ENCODE data around the gene PAXIP1. TPM values are rescaled to one million over a fixed set of nuclear protein-coding genes. Genes with fewer than 3 reads are reported as not detected.

The PAXIP1 gene
- polyA plus RNA-seq, 4 donors: 3.8 to 14.4 (median 6.2) TPM

DNA sequence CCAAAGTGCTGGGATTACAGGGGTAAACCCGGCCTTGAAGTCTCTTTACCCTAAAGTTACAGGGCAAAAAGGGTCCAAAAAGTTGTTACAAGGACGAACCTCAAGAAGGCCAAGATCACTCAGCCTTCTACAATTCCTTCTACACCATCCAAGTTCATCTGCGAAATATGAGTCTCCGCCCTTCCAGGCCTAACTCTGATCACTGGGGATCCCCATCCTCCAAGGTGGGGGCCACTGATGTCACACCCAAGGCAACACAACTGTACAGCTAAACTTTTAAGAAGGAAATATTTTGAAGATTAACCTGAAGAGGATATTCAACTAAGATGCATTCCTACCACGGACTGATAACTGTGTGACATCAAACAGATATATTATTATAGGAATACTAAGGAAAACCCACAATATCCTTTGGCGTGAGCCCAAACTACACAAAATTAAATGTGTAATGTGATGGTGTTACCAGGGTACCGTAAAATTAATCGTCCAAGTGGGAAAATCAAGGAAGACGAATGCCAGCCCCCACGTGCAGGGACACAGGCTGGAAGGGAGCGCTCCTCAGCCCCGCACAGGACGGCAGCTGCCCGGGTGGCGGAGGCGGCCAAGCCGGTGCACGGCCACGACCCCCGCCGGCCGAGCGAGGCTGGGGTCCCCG lies 1.0 kb downstream of the PAXIP1 start:
- peaks cover 0 to 26% (median 2%) of the 10 kb centered on the region in 3 donors for H3K36me3 ChIP-seq (ENCODE audit: control insufficient read depth in 3 of 3, insufficient read depth in 2 of 3, low read depth in 1 of 3, low read length in 3 of 3)

DNA sequence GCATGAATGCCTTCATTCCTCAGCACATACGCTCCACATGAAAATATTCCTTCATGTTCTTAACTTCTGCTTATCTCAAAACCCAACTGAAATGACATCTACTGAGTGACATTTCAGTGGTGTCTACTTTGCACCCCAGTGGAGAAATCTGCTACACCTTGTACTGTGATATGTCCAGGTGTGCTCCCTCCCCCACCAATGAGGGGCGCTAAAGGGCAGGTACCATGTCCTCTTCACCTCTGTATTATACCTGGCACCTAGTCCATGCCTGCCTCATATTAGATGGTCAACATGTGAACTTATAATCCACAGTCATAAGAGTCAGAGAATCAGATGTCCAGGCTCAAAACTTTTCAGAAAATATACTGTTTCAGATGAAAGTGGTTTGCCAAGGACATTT lies 2.1 kb downstream of the PAXIP1 start:
- Histone ChIP-seq H3K4me3 (ENCODE audit: low read depth in 1 of 3, low read length in 3 of 3) (no peak overlapping the region), H3K9me3 (ENCODE audit: control insufficient read depth in 2 of 2, insufficient read depth in 1 of 2, low read depth in 1 of 2, low read length in 1 of 2) (no peaks in the 10 kb centered on the region), H3K27me3 (ENCODE audit: control insufficient read depth in 3 of 3, insufficient read depth in 3 of 3, low read length in 3 of 3) (no peaks in the 10 kb centered on the region), H3K27ac (ENCODE audit: low read depth in 1 of 3, low read length in 2 of 3) (no peak overlapping the region), H3K4me1 (ENCODE audit: control insufficient read depth in 3 of 3, insufficient read depth in 2 of 3, low read depth in 1 of 3, low read length in 2 of 3) (peaks cover 0 to 3% (median 0%) of the 10 kb centered on the region in 3 donors), H3K36me3 (ENCODE audit: control insufficient read depth in 3 of 3, insufficient read depth in 2 of 3, low read depth in 1 of 3, low read length in 3 of 3) (peaks cover 0 to 19% (median 5%) of the 10 kb centered on the region in 3 donors)
- DNase-seq (peak; percentile 9 to 33), FAIRE-seq (no peak)
- WGBS, 3 donors: 67 to 81% (median 69%) methylated on average over 2 of the region's 2 CpGs

More for the DNA sequence above, 1.0 kb downstream of the PAXIP1 start:
- DNase-seq (no peak), FAIRE-seq (no peak)
- Histone ChIP-seq H3K27me3 (ENCODE audit: control insufficient read depth in 3 of 3, insufficient read depth in 3 of 3, low read length in 3 of 3) (no peaks in the 10 kb centered on the region), H3K4me1 (ENCODE audit: control insufficient read depth in 3 of 3, insufficient read depth in 2 of 3, low read depth in 1 of 3, low read length in 2 of 3) (peaks cover 0 to 3% (median 0%) of the 10 kb centered on the region in 3 donors), H3K9me3 (ENCODE audit: control insufficient read depth in 2 of 2, insufficient read depth in 1 of 2, low read depth in 1 of 2, low read length in 1 of 2) (no peaks in the 10 kb centered on the region), H3K27ac (ENCODE audit: low read depth in 1 of 3, low read length in 2 of 3) (no peak overlapping the region), H3K4me3 (ENCODE audit: low read depth in 1 of 3, low read length in 3 of 3) (peak overlapping the region; percentile 41 to 97 (median 76))
- 14 to 19% (median 15%) methylated on average over 16 to 24 of the region's 24 CpGs for whole genome bisulfite sequencing, 3 donors

DNA sequence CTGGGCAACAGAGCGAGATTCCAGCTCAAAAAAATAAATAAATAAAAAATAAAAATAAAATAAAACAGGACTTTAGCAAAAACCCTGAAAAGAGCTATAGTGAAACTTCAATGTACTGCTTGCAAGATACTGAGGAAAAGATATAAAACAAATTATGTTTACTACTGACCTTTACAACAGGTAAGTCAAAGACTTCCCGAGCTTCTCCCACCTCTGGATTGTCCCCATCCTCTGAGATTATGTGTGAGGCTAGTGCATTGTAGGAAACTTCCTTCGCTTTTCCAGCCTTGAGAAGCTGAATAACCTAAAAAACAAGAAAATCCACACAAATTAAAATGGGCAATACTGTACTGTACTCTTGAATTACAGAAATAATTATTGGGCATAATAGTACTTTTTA lies 4.4 kb downstream of the PAXIP1 start:
- Histone ChIP-seq H3K9me3 (ENCODE audit: control insufficient read depth in 2 of 2, insufficient read depth in 1 of 2, low read depth in 1 of 2, low read length in 1 of 2) (no peaks in the 10 kb centered on the region), H3K4me1 (ENCODE audit: control insufficient read depth in 3 of 3, insufficient read depth in 2 of 3, low read depth in 1 of 3, low read length in 2 of 3) (no peaks in the 10 kb centered on the region), H3K4me3 (ENCODE audit: low read depth in 1 of 3, low read length in 3 of 3) (no peak overlapping the region), H3K27me3 (ENCODE audit: control insufficient read depth in 3 of 3, insufficient read depth in 3 of 3, low read length in 3 of 3) (no peaks in the 10 kb centered on the region), H3K36me3 (ENCODE audit: control insufficient read depth in 3 of 3, insufficient read depth in 2 of 3, low read depth in 1 of 3, low read length in 3 of 3) (peaks cover 0 to 22% (median 5%) of the 10 kb centered on the region in 3 donors), H3K27ac (ENCODE audit: low read depth in 1 of 3, low read length in 2 of 3) (no peak overlapping the region)
- 95 to 99% (median 98%) methylated on average over 3 of the region's 3 CpGs for WGBS, 3 donors
- FAIRE-seq (no peak), DNase-seq (no peak)

DNA sequence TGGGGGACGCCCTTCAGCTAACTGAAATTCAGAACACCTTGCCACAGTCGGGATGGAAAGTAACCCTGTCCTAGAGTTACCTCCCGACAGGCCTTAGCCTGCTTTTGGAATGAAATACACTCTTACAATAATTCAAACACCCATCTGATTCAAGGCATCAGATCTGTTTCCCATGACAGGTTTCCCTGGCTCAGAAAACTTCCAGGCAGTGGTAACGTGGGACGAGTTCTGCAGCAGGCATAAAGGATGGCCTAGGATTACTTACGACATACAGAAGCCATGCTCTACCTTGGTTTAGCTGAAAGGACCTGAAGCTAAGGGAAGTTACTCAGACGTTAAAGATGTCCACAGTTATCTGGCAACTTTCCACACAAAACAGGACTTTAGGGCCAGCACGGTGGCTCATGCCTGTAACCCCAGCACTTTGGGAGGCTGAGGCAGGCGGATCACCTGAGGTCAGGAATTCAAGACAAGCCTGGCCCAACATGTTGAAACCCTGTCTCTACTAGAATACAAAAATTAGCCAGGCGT lies 5.0 kb downstream of the PAXIP1 start:
- Histone ChIP-seq H3K9me3 (ENCODE audit: control insufficient read depth in 2 of 2, insufficient read depth in 1 of 2, low read depth in 1 of 2, low read length in 1 of 2) (no peaks in the 10 kb centered on the region), H3K27ac (ENCODE audit: low read depth in 1 of 3, low read length in 2 of 3) (no peak overlapping the region), H3K36me3 (ENCODE audit: control insufficient read depth in 3 of 3, insufficient read depth in 2 of 3, low read depth in 1 of 3, low read length in 3 of 3) (peaks cover 0 to 24% (median 5%) of the 10 kb centered on the region in 3 donors), H3K4me3 (ENCODE audit: low read depth in 1 of 3, low read length in 3 of 3) (no peak overlapping the region), H3K27me3 (ENCODE audit: control insufficient read depth in 3 of 3, insufficient read depth in 3 of 3, low read length in 3 of 3) (no peaks in the 10 kb centered on the region), H3K4me1 (ENCODE audit: control insufficient read depth in 3 of 3, insufficient read depth in 2 of 3, low read depth in 1 of 3, low read length in 2 of 3) (no peaks in the 10 kb centered on the region)
- 90 to 91% (median 90%) methylated on average over 10 of the region's 10 CpGs for WGBS, 3 donors
- DNase-seq: no peak
- FAIRE-seq: no peak

DNA sequence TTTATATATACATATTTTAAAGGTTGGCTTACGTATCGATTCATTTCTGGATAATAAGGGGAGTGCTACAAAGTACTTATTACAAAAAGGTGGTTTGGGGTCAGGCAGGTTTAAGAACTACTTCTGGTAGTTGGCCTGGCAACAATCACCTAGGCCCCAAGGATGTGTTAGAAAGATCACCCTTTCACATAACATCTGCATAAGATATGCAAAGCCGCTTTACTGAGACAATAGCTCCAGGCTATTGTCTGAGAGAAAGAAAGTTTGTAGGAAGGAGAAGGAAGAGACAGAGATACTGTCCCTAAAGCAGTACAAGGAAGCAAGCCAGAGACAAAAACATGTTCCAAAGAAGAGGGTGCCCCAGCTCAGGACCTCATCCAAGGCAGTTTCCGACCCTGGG lies 6.2 kb downstream of the PAXIP1 start:
- Histone ChIP-seq H3K27ac (ENCODE audit: low read depth in 1 of 3, low read length in 2 of 3) (no peak overlapping the region), H3K27me3 (ENCODE audit: control insufficient read depth in 3 of 3, insufficient read depth in 3 of 3, low read length in 3 of 3) (no peaks in the 10 kb centered on the region), H3K4me3 (ENCODE audit: low read depth in 1 of 3, low read length in 3 of 3) (no peak overlapping the region), H3K4me1 (ENCODE audit: control insufficient read depth in 3 of 3, insufficient read depth in 2 of 3, low read depth in 1 of 3, low read length in 2 of 3) (no peaks in the 10 kb centered on the region), H3K36me3 (ENCODE audit: control insufficient read depth in 3 of 3, insufficient read depth in 2 of 3, low read depth in 1 of 3, low read length in 3 of 3) (peaks cover 2 to 27% (median 5%) of the 10 kb centered on the region in 3 donors), H3K9me3 (ENCODE audit: control insufficient read depth in 2 of 2, insufficient read depth in 1 of 2, low read depth in 1 of 2, low read length in 1 of 2) (no peaks in the 10 kb centered on the region)
- FAIRE-seq (no peak), DNase-seq (no peak)
- WGBS, 3 donors: 96 to 99% (median 98%) methylated on average over 4 of the region's 4 CpGs

DNA sequence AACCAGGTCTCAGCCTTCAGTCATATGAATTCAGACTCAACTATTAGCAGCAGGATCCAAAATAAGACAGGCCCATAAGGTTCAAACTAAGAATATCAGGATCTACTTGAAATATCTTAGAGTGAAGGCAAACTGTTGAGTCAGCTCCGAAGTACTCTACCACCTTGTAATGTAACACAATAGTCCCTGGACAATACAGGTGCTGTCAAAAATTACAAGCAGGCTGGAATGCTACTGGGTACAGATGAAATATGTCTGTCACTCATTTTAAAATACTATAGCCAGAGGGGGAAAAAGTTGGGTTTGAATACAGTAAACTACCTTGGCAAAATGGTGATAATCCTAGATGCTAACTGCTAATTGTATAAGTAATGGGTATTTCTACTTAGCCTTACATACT lies 6.8 kb downstream of the PAXIP1 start:
- Histone ChIP-seq H3K27ac (ENCODE audit: low read depth in 1 of 3, low read length in 2 of 3) (no peak overlapping the region), H3K27me3 (ENCODE audit: control insufficient read depth in 3 of 3, insufficient read depth in 3 of 3, low read length in 3 of 3) (no peaks in the 10 kb centered on the region), H3K4me3 (ENCODE audit: low read depth in 1 of 3, low read length in 3 of 3) (no peak overlapping the region), H3K4me1 (ENCODE audit: control insufficient read depth in 3 of 3, insufficient read depth in 2 of 3, low read depth in 1 of 3, low read length in 2 of 3) (no peaks in the 10 kb centered on the region), H3K36me3 (ENCODE audit: control insufficient read depth in 3 of 3, insufficient read depth in 2 of 3, low read depth in 1 of 3, low read length in 3 of 3) (peaks cover 2 to 27% (median 5%) of the 10 kb centered on the region in 3 donors), H3K9me3 (ENCODE audit: control insufficient read depth in 2 of 2, insufficient read depth in 1 of 2, low read depth in 1 of 2, low read length in 1 of 2) (no peaks in the 10 kb centered on the region)
- DNase-seq: no peak
- WGBS, 3 donors: 90 to 92% (median 91%) methylated on average over 1 of the region's 1 CpG
- no peak for FAIRE-seq

DNA sequence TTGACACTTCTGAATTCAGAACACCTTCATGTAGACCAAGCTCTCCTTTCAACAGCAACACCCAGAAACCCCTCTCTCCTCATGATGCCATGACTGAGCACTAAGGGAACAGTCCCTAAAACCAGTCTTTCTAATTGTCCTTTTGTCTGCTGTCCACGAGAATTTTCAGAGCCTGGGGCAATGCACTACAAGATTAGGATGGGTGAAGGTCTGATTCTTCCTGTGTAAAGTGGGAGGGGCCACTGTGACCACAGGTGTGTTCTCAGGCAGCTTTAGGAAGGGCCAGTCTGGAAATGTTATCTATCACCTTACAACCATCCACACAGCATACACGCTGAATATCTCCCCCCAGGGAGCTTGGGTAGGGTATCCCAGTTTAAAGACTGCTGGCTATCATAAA lies 7.9 kb downstream of the PAXIP1 start:
- Histone ChIP-seq H3K4me1 (ENCODE audit: control insufficient read depth in 3 of 3, insufficient read depth in 2 of 3, low read depth in 1 of 3, low read length in 2 of 3) (no peaks in the 10 kb centered on the region), H3K9me3 (ENCODE audit: control insufficient read depth in 2 of 2, insufficient read depth in 1 of 2, low read depth in 1 of 2, low read length in 1 of 2) (no peaks in the 10 kb centered on the region)
- FAIRE-seq: no peak

DNA sequence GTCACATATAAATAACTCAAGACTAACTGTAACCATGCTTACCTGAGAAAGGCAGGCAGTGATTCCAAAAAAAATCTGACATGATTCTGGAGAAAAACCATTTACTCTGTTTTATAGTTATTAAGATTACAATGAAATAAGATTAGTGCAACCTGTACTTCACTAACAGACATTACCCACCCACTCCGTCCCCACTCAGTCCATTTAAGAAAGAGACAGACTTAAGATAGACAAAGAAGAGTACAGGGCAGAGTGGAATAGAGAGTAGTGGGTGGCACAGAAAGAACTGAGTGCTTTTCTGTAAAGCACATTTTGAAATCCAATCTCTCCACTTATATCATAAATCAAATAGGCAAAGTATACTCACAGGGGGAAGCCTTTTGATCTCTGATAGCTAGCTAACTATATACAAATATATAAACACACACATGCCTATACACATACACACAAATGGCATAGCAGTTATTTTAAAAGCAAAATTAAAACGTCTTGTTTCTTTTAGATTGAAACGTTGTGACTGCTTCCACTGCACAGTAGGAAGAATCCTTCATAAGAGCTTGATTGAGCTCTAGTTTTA lies 11.9 kb downstream of the PAXIP1 start:
- 69 to 82% (median 74%) methylated on average over 3 of the region's 3 CpGs for WGBS, 3 donors
- Histone ChIP-seq H3K4me1 (ENCODE audit: control insufficient read depth in 3 of 3, insufficient read depth in 2 of 3, low read depth in 1 of 3, low read length in 2 of 3) (no peaks in the 10 kb centered on the region), H3K4me3 (ENCODE audit: low read depth in 1 of 3, low read length in 3 of 3) (no peak overlapping the region), H3K9me3 (ENCODE audit: control insufficient read depth in 2 of 2, insufficient read depth in 1 of 2, low read depth in 1 of 2, low read length in 1 of 2) (no peaks in the 10 kb centered on the region), H3K27me3 (ENCODE audit: control insufficient read depth in 3 of 3, insufficient read depth in 3 of 3, low read length in 3 of 3) (no peaks in the 10 kb centered on the region), H3K36me3 (ENCODE audit: control insufficient read depth in 3 of 3, insufficient read depth in 2 of 3, low read depth in 1 of 3, low read length in 3 of 3) (peaks cover 0 to 19% (median 2%) of the 10 kb centered on the region in 3 donors), H3K27ac (ENCODE audit: low read depth in 1 of 3, low read length in 2 of 3) (no peak overlapping the region)
- no peak for DNase-seq
- FAIRE-seq: no peak

More for the DNA sequence above, 7.9 kb downstream of the PAXIP1 start:
- Histone ChIP-seq H3K27me3 (ENCODE audit: control insufficient read depth in 3 of 3, insufficient read depth in 3 of 3, low read length in 3 of 3) (no peaks in the 10 kb centered on the region), H3K27ac (ENCODE audit: low read depth in 1 of 3, low read length in 2 of 3) (no peak overlapping the region), H3K36me3 (ENCODE audit: control insufficient read depth in 3 of 3, insufficient read depth in 2 of 3, low read depth in 1 of 3, low read length in 3 of 3) (peaks cover 2 to 30% (median 5%) of the 10 kb centered on the region in 3 donors), H3K4me3 (ENCODE audit: low read depth in 1 of 3, low read length in 3 of 3) (no peak overlapping the region)
- no peak for DNase-seq
- WGBS, 3 donors: 56 to 71% (median 64%) methylated on average over 2 of the region's 2 CpGs
